Progenitor cell of endocrine pancreas (in vitro differentiated cells): Measurements from ENCODE around the gene HIC1. TPM values are rescaled to one million over a fixed set of nuclear protein-coding genes. Genes with fewer than 3 reads are reported as not detected.

ENCODE experiments used
- DNase-seq: peaks from one replicate; pipeline ENCODE4 v3.0.0; 2021; ENCODE audit warnings: low spot score; ENCODE audit not compliant: unreplicated experiment
- H3K27ac Mint-ChIP-seq: 2 replicates; pipeline ENCODE4 v1.8.0; 2021; ENCODE audit warnings: mild to moderate bottlenecking, moderate library complexity, mixed read lengths
- H3K27me3 Mint-ChIP-seq: 2 replicates; pipeline ENCODE4 v1.8.0; 2021; ENCODE audit warnings: mixed read lengths
- H3K36me3 Mint-ChIP-seq: 2 replicates; pipeline ENCODE4 v1.8.0; 2022; ENCODE audit warnings: mixed read lengths; ENCODE audit not compliant: insufficient read depth
- H3K4me1 Mint-ChIP-seq: 2 replicates; pipeline ENCODE4 v1.8.0; 2021; ENCODE audit warnings: low read depth, mixed read lengths
- H3K4me3 Mint-ChIP-seq: 2 replicates; pipeline ENCODE4 v1.8.0; 2021; ENCODE audit warnings: low read depth, mild to moderate bottlenecking, moderate library complexity, mixed read lengths
- H3K9me3 Mint-ChIP-seq: 2 replicates; pipeline ENCODE4 v1.8.0; 2021; ENCODE audit warnings: low read depth, mixed read lengths
- long read RNA-seq: library from polyadenylated mRNA; unstranded; transcript quantifications from one replicate; pipeline ENCODE4 v2.0.0, GENCODE V29; 2020
- total RNA-seq: library from RNA; stranded (reverse); gene quantifications from 2 replicates; pipeline ENCODE4 v1.2.1, GENCODE V29; 2021
- TF ChIP-seq, protein P1 (sequence below): fragments of 200-600 bp; sonication (generic); IDR thresholded peaks from one replicate; pipeline ENCODE4 v1.5.0; 2021; ENCODE audit warnings: antibody characterized with exemption, mild to moderate bottlenecking; ENCODE audit not compliant: unreplicated experiment

Gene HIC1, protein sequence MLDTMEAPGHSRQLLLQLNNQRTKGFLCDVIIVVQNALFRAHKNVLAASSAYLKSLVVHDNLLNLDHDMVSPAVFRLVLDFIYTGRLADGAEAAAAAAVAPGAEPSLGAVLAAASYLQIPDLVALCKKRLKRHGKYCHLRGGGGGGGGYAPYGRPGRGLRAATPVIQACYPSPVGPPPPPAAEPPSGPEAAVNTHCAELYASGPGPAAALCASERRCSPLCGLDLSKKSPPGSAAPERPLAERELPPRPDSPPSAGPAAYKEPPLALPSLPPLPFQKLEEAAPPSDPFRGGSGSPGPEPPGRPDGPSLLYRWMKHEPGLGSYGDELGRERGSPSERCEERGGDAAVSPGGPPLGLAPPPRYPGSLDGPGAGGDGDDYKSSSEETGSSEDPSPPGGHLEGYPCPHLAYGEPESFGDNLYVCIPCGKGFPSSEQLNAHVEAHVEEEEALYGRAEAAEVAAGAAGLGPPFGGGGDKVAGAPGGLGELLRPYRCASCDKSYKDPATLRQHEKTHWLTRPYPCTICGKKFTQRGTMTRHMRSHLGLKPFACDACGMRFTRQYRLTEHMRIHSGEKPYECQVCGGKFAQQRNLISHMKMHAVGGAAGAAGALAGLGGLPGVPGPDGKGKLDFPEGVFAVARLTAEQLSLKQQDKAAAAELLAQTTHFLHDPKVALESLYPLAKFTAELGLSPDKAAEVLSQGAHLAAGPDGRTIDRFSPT
- 0.69 and 0.86 TPM in 2 replicates for total RNA-seq
- long read RNA-seq: 0 reads

DNA sequence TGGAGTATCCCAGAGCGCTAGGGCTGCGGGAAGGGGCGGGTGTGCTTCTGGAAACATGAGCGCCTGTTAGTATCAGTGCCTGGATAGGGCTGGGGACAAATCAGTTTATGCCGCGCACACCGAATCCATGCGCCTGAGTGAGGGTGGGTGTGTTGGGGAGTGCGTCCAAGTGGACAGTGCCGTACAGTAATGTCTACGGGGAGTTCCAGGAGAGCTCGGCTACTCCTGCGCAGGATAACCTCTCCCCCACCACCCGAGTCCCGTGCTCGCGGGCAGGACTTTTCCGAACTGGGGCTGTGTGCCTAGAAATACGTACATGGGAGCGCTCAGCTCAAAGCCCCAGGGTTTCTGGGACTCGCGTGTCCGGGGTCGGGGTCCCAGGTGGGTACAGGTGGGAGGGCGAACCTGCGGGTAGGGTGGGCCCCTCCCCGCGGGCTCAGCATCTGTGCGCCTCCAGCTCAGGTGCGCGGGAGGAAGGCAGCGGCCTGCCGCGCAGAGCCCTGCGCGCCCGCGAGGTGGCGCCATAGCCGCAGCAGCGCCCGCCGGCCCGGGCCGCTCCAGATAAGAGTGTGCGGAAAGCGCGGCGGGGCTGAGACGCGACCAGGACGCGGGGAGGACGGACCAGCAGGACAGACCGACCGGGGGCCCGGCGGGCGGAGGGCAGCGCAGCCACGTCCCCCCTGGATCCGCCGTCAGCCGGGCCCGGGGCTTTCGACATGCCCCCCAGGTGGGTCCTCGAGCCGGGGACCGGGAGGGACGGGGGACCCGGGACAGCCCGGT is at the start of gene HIC1:
HIC1 (plus strand) TSS at position 592 of the 780 bp plus-strand sequence. CDS start 1,588 bp downstream, outside the sequence.
- peak; percentile 66 for DNase-seq
- Mint-ChIP-seq H3K36me3 (peaks cover 5% of the 10 kb centered on the region), H3K4me1 (peaks cover 5% of the 10 kb centered on the region), H3K9me3 (no peaks in the 10 kb centered on the region), H3K27ac (no peak within 1 kb of the TSS), H3K4me3 (peak within 1 kb of the TSS; percentile 35), H3K27me3 (peaks cover 33% of the 10 kb centered on the region)
- TF ChIP-seq, protein P1, sequence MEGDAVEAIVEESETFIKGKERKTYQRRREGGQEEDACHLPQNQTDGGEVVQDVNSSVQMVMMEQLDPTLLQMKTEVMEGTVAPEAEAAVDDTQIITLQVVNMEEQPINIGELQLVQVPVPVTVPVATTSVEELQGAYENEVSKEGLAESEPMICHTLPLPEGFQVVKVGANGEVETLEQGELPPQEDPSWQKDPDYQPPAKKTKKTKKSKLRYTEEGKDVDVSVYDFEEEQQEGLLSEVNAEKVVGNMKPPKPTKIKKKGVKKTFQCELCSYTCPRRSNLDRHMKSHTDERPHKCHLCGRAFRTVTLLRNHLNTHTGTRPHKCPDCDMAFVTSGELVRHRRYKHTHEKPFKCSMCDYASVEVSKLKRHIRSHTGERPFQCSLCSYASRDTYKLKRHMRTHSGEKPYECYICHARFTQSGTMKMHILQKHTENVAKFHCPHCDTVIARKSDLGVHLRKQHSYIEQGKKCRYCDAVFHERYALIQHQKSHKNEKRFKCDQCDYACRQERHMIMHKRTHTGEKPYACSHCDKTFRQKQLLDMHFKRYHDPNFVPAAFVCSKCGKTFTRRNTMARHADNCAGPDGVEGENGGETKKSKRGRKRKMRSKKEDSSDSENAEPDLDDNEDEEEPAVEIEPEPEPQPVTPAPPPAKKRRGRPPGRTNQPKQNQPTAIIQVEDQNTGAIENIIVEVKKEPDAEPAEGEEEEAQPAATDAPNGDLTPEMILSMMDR: peak; percentile 97

DNA sequence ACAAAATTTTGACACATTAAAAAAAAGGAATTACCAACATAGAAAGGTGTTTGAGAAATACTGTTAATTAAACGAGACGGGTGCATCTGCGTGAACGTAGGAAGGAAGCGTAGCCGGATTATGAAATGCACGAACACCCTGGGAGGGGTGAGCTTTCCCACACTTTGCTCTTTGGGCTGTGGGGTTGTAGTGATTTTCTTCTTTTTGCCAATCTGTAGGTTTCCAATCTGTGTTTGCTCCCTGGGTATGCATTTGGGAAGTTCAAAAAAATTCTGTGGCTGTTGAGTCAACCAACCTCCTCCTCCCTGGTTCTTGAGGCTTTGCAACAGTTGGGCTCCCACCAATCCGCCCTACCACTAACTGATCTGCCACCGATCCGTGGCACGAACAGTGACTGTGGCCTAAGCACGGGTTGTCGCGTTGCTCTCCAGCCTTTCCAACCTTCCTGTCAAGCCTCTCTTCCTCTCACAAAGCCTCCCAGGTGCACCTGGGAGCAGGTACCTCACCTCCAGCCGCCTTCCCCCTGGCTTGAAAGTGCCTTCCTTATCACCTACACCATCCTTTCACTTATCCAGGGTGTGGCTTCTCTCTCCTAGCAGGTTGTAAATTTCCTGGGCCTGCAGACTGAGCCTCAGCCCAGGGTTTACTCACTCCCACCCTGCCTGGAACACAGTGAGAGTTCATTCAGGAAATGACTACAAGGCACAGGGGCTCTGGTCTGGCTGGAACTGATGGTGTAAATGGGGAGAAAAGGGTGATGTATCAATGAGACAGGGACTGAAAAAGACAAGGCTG is 46.4 kb upstream of the HIC1 start:
- DNase-seq: no peak
- peak overlapping the region; percentile 46 for H3K27ac Mint-ChIP-seq
- H3K27me3 Mint-ChIP-seq: no peaks in the 10 kb centered on the region
- no peak overlapping the region for H3K4me3 Mint-ChIP-seq
- H3K36me3 Mint-ChIP-seq: peaks cover 9% of the 10 kb centered on the region
- H3K4me1 Mint-ChIP-seq: peaks cover 6% of the 10 kb centered on the region
- TF ChIP-seq, protein P1: no peak
- no peaks in the 10 kb centered on the region for H3K9me3 Mint-ChIP-seq

DNA sequence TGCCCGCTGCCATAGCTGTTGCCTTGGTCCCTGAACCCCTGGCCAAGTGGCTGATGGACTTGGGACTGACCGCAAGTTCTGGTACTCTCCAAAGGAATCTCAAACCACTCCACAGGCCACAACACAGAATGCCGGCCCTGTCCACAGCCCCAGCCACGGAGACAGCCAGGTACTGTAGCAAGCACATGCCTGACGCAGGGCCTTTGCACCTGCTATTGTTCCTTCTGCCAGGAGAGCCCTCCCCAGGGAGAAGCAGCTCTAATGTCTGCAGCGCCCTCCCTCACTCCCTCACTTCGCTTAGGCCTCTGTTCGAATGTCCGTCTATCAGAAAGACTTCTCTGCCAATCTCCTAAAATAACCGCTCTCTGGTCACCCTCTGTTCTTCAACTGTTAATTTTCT is 45.2 kb upstream of the HIC1 start:
- peaks cover 5% of the 10 kb centered on the region for H3K4me1 Mint-ChIP-seq
- H3K4me3 Mint-ChIP-seq: no peak overlapping the region
- no peak for DNase-seq
- H3K9me3 Mint-ChIP-seq: no peaks in the 10 kb centered on the region
- H3K27me3 Mint-ChIP-seq: no peaks in the 10 kb centered on the region
- peaks cover 12% of the 10 kb centered on the region for H3K36me3 Mint-ChIP-seq
- no peak overlapping the region for H3K27ac Mint-ChIP-seq
- TF ChIP-seq, protein P1: no peak

DNA sequence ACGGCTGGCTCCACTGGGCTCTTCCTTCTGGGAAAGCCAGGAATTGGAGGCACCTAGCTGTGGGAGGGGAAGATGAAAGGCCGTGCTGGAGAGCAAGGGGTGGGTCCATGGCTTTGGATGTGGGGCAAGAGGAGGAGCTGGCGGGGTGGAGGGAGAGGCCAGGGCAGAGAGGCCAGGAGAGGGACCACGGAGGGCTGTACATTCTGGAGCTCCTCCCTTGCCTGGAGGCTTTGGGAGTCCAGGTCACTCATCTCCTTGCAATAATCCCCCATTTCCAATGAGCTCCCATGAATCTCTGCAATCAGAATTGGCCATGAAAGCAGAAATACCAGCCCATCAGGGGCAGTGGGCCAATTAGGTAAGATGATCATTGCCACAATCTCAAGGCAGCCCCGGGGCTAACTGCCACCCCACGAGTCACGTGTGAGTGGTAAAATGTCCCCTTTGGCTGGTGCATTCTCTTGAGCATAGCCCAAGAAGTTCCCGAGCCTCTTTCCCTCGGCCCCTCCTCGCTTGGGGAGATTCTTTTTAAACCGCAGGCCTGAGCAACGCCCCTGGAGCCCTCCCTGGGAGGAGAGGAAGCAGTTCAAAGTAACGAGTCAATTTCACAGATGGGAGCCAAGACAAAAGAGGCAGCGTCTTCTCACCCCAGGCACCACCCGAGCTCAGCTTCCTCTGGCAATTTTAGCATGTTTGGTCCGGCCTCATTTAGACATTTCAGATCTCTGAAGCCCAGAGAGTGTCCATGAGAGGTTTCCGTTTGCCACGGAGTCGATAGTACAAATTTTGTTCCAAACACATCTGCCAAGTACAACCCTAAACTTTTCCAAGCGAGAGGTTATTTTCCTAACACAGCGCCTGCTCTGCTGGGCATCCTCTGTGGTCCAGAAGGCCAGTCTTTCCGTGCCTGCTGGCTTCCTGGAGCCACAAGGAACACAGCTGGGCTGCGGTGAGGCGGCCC is 43.2 kb upstream of the HIC1 start:
- DNase-seq: no peak
- H3K27ac Mint-ChIP-seq: no peak overlapping the region
- no peak overlapping the region for H3K4me3 Mint-ChIP-seq

More for the DNA sequence above, 43.2 kb upstream of the HIC1 start:
- Mint-ChIP-seq H3K27me3 (no peaks in the 10 kb centered on the region), H3K4me1 (peaks cover 5% of the 10 kb centered on the region), H3K36me3 (peaks cover 12% of the 10 kb centered on the region), H3K9me3 (no peaks in the 10 kb centered on the region)
- TF ChIP-seq, protein P1: no peak
